H9 (cell line): ENCODE results near the gene FAM83F. TPM values are rescaled to one million over a fixed set of nuclear protein-coding genes. Genes with fewer than 3 reads are reported as not detected.

ENCODE experiments used
- DNase-seq: peaks from one replicate; pipeline ENCODE4 v3.0.0-alpha.2; 2017
- H2AFZ ChIP-seq: one replicate; pipeline ENCODE4 v1.6.1; 2013; ENCODE audit warnings: mild to moderate bottlenecking, low read length, control low read depth, moderate library complexity
- H2AK5ac ChIP-seq: 2 replicates; pipeline ENCODE4 v1.6.1; 2013; ENCODE audit warnings: low read length, control low read depth, mixed read lengths; ENCODE audit not compliant: insufficient read length
- H2BK120ac ChIP-seq: one replicate; pipeline ENCODE4 v1.6.1; 2013; ENCODE audit warnings: low read depth, mild to moderate bottlenecking, low read length, control low read depth, inconsistent platforms; ENCODE audit not compliant: poor library complexity, severe bottlenecking
- H2BK12ac ChIP-seq: 2 replicates; pipeline ENCODE4 v1.6.1; 2013; ENCODE audit warnings: low read length, control low read depth, mixed read lengths, low read depth; ENCODE audit not compliant: insufficient read length
- H2BK15ac ChIP-seq: 2 replicates; pipeline ENCODE4 v1.6.1; 2013; ENCODE audit warnings: low read depth, low read length, control low read depth
- H2BK20ac ChIP-seq: one replicate; pipeline ENCODE4 v1.6.1; 2013; ENCODE audit warnings: low read depth, mild to moderate bottlenecking, low read length, control low read depth, inconsistent platforms; ENCODE audit not compliant: poor library complexity, severe bottlenecking
- H2BK5ac ChIP-seq: 2 replicates; pipeline ENCODE4 v1.6.1; 2013; ENCODE audit warnings: low read length, control low read depth, mixed read lengths; ENCODE audit not compliant: insufficient read length
- H3K14ac ChIP-seq: 2 replicates; pipeline ENCODE4 v1.6.1; 2013; ENCODE audit warnings: low read length, control low read depth; ENCODE audit not compliant: insufficient read depth
- H3K18ac ChIP-seq: 2 replicates; pipeline ENCODE4 v1.6.1; 2013; ENCODE audit warnings: low read depth, mild to moderate bottlenecking, mixed read lengths, low read length, control low read depth; ENCODE audit not compliant: insufficient read length
- H3K23ac ChIP-seq: 2 replicates; pipeline ENCODE4 v1.6.1; 2013; ENCODE audit warnings: low read length, control low read depth, mixed read lengths, low read depth; ENCODE audit not compliant: insufficient read length
- H3K23me2 ChIP-seq: 2 replicates; pipeline ENCODE4 v1.6.1; 2013; ENCODE audit warnings: low read depth, mild to moderate bottlenecking, mixed read lengths, low read length, control low read depth; ENCODE audit not compliant: insufficient read length, poor library complexity, severe bottlenecking
- H3K27ac ChIP-seq: 2 replicates; pipeline ENCODE4 v1.5.1; 2013; ENCODE audit warnings: low read length, control low read depth, mixed read lengths, low read depth; ENCODE audit not compliant: insufficient read length
- H3K27me3 ChIP-seq: 2 replicates; pipeline ENCODE4 v1.6.1; 2013; ENCODE audit warnings: low read length, control low read depth, inconsistent platforms; ENCODE audit not compliant: insufficient read depth
- H3K4ac ChIP-seq: 2 replicates; pipeline ENCODE4 v1.6.1; 2013; ENCODE audit warnings: low read depth, mild to moderate bottlenecking, control low read depth, inconsistent platforms, low read length, moderate library complexity
- H3K4me1 ChIP-seq: 2 replicates; pipeline ENCODE4 v1.6.1; 2013; ENCODE audit warnings: low read length, control low read depth, inconsistent platforms; ENCODE audit not compliant: insufficient read depth
- H3K4me2 ChIP-seq: 2 replicates; pipeline ENCODE4 v1.6.1; 2013; ENCODE audit warnings: low read length, control low read depth, mixed read lengths; ENCODE audit not compliant: insufficient read length, insufficient read depth
- H3K56ac ChIP-seq: 2 replicates; pipeline ENCODE4 v1.6.1; 2013; ENCODE audit warnings: low read depth, mild to moderate bottlenecking, mixed read lengths, low read length, control low read depth; ENCODE audit not compliant: insufficient read length
- H3K79me1 ChIP-seq: 2 replicates; pipeline ENCODE4 v1.6.1; 2013; ENCODE audit warnings: low read depth, mild to moderate bottlenecking, moderate library complexity, low read length, control low read depth, inconsistent platforms; ENCODE audit not compliant: insufficient read depth, poor library complexity, severe bottlenecking
- H3K79me2 ChIP-seq: 2 replicates; pipeline ENCODE4 v1.6.1; 2013; ENCODE audit warnings: low read length, control low read depth, inconsistent platforms; ENCODE audit not compliant: insufficient read depth
- H3K9ac ChIP-seq: 2 replicates; pipeline ENCODE4 v1.6.1; 2013; ENCODE audit warnings: low read length, control low read depth, mixed read lengths; ENCODE audit not compliant: insufficient read length; ENCODE audit errors: extremely low read depth
- H3K9me3 ChIP-seq: one replicate; pipeline ENCODE4 v1.6.1; 2013; ENCODE audit warnings: low read depth, low read length, inconsistent platforms; ENCODE audit not compliant: control insufficient read depth
- H3T11ph ChIP-seq: one replicate; pipeline ENCODE4 v1.6.1; 2013; ENCODE audit warnings: mild to moderate bottlenecking, low read length, control low read depth, inconsistent platforms
- H4K20me1 ChIP-seq: one replicate; pipeline ENCODE4 v1.6.1; 2013; ENCODE audit not compliant: control insufficient read depth, insufficient read length, insufficient read depth
- H4K5ac ChIP-seq: 2 replicates; pipeline ENCODE4 v1.6.1; 2013; ENCODE audit warnings: low read depth, mild to moderate bottlenecking, mixed read lengths, low read length, control low read depth; ENCODE audit not compliant: insufficient read length
- H4K8ac ChIP-seq: replicated peaks from 2 replicates; pipeline ENCODE4 v1.6.1; 2013; ENCODE audit warnings: low read length, control low read depth, mixed read lengths, low read depth; ENCODE audit not compliant: insufficient read length
- H4K91ac ChIP-seq: 2 replicates; pipeline ENCODE4 v1.6.1; 2013; ENCODE audit warnings: low read depth, mild to moderate bottlenecking, moderate library complexity, mixed read lengths, low read length, control low read depth; ENCODE audit not compliant: insufficient read length
- H3K27ac Mint-ChIP-seq, 3 experiments: 2 replicates in 2 of 3; 3 replicates in 1 of 3; pipeline ENCODE4 v1.8.0; 2020 to 2021; ENCODE audit warnings: mixed read lengths in 3 of 3, mild to moderate bottlenecking in 1 of 3, moderate library complexity in 1 of 3
- H3K27me3 Mint-ChIP-seq: 2 replicates; pipeline ENCODE4 v1.8.0; 2021; ENCODE audit warnings: low read depth, mild to moderate bottlenecking, moderate library complexity, mixed read lengths
- H3K36me3 Mint-ChIP-seq, 3 experiments: 2 replicates in 2 of 3; 3 replicates in 1 of 3; pipeline ENCODE4 v1.8.0; 2020 to 2021; ENCODE audit warnings: low read depth in 3 of 3, mixed read lengths in 3 of 3; ENCODE audit not compliant: insufficient read depth in 1 of 3
- H3K4me1 Mint-ChIP-seq, 2 experiments: 2 replicates each; pipeline ENCODE4 v1.8.0; 2020; ENCODE audit warnings: mixed read lengths in 2 of 2
- H3K4me3 Mint-ChIP-seq, 2 experiments: 2 replicates in 1 of 2; 3 replicates in 1 of 2; pipeline ENCODE4 v1.8.0; 2020 to 2021; ENCODE audit warnings: mild to moderate bottlenecking in 2 of 2, mixed read lengths in 2 of 2, moderate library complexity in 1 of 2
- H3K9me3 Mint-ChIP-seq, 2 experiments: 2 replicates in 1 of 2; 3 replicates in 1 of 2; pipeline ENCODE4 v1.8.0; 2020; ENCODE audit warnings: mild to moderate bottlenecking in 2 of 2, mixed read lengths in 2 of 2, moderate library complexity in 1 of 2
- WGBS: extraction: QIAGEN DNeasy Blood & Tissue Kit; methylation state at CpG from one replicate; pipeline ENCODE4 v1.1.7; 2013; ENCODE audit warnings: missing lambda C conversion rate, low lambda C conversion rate, mixed read lengths; ENCODE audit not compliant: insufficient read length; ENCODE audit errors: extremely low coverage; 5-methylcytosine and 5-hydroxymethylcytosine counted together
- total RNA-seq: library from RNA; stranded (reverse); gene quantifications from 2 replicates; pipeline ENCODE4 v1.2.1, GENCODE V29; 2021
- TF ChIP-seq, protein P1 (sequence below): fragments of 200-600 bp; sonication (generic); conservative IDR thresholded peaks from 3 replicates; pipeline ENCODE4 v1.8.0; 2021; ENCODE audit warnings: antibody characterized with exemption, mild to moderate bottlenecking

FAM83F gene
- total RNA-seq, 1 experiment from 2014 or later: 17.4 TPM

DNA sequence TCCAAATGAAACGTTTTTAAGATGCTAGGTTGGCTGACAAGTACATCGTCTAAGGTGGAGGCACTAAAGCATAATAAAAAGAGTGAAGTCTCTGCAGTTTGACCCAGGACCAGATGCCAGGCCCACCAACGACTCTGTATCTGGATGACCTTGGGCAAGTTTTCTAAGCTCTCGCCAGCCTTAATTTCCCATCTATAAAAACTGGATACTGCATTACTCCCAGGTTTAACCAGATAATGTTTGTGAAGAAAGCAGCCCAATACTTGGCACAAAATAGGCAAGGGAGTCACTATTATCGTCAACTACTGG lies 49.0 kb downstream of the FAM83F start:
- no peak overlapping the region for H3T11ph ChIP-seq
- H2BK15ac ChIP-seq: no peak overlapping the region
- peak overlapping the region; percentile 28 for H3K27ac ChIP-seq
- Mint-ChIP-seq H3K27ac (peak overlapping the region; percentile 78 to 99 (median 89)), H3K4me3 (peak overlapping the region; percentile 88 to 96), H3K27me3 (peaks cover 42% of the 10 kb centered on the region), H3K36me3 (no peaks in the 10 kb centered on the region; a peak in 1 of 7 replicates), H3K9me3 (no peaks in the 10 kb centered on the region), H3K4me1 (peaks cover 10 to 12% of the 10 kb centered on the region in 2 experiments)
- H3K4me2 ChIP-seq: peak overlapping the region; percentile 53
- no peak overlapping the region for H2BK20ac ChIP-seq
- WGBS: no CpG with 5 or more reads among the region's 5 CpGs
- H2BK5ac ChIP-seq: no peak overlapping the region
- TF ChIP-seq, protein P1, sequence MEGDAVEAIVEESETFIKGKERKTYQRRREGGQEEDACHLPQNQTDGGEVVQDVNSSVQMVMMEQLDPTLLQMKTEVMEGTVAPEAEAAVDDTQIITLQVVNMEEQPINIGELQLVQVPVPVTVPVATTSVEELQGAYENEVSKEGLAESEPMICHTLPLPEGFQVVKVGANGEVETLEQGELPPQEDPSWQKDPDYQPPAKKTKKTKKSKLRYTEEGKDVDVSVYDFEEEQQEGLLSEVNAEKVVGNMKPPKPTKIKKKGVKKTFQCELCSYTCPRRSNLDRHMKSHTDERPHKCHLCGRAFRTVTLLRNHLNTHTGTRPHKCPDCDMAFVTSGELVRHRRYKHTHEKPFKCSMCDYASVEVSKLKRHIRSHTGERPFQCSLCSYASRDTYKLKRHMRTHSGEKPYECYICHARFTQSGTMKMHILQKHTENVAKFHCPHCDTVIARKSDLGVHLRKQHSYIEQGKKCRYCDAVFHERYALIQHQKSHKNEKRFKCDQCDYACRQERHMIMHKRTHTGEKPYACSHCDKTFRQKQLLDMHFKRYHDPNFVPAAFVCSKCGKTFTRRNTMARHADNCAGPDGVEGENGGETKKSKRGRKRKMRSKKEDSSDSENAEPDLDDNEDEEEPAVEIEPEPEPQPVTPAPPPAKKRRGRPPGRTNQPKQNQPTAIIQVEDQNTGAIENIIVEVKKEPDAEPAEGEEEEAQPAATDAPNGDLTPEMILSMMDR: no peak
- peak overlapping the region; percentile 53 for H3K18ac ChIP-seq
- H3K4ac ChIP-seq: no peak overlapping the region
- no peak overlapping the region for H3K14ac ChIP-seq
- H2BK120ac ChIP-seq: no peak overlapping the region
- H3K79me1 ChIP-seq: no peaks in the 10 kb centered on the region
- no peak overlapping the region for H4K91ac ChIP-seq
- H3K23ac ChIP-seq: no peak overlapping the region
- H2BK12ac ChIP-seq: no peak overlapping the region
- H2AFZ ChIP-seq: peak overlapping the region; percentile 82
- no peaks in the 10 kb centered on the region for H3K27me3 ChIP-seq
- H3K79me2 ChIP-seq: no peaks in the 10 kb centered on the region
- peaks cover 7% of the 10 kb centered on the region for H3K23me2 ChIP-seq
- H4K20me1 ChIP-seq: no peaks in the 10 kb centered on the region
- H3K9ac ChIP-seq: peak overlapping the region; percentile 63
- H4K5ac ChIP-seq: no peak overlapping the region
- H3K4me1 ChIP-seq: peaks cover 4% of the 10 kb centered on the region; the same call in 1 of the 2 replicates
- no peak overlapping the region for H4K8ac ChIP-seq
- no peak for DNase-seq
- H2AK5ac ChIP-seq: no peak overlapping the region
- no peaks in the 10 kb centered on the region for H3K9me3 ChIP-seq
- no peak overlapping the region for H3K56ac ChIP-seq
